ENCODE data around the gene SSMEM1.
"Not testable (repeated sequence)": the region's sequence is repeated elsewhere in the genome, so short reads cannot be mapped to it uniquely, and the experiment has no call there.

The SSMEM1 gene

GRCh38 chr7:130249626-130250025 lies 42.0 kb downstream of the SSMEM1 start:
- DNase-seq (ENCODE audit: low read depth in 2 of 2): not testable (repeated sequence)

DNA sequence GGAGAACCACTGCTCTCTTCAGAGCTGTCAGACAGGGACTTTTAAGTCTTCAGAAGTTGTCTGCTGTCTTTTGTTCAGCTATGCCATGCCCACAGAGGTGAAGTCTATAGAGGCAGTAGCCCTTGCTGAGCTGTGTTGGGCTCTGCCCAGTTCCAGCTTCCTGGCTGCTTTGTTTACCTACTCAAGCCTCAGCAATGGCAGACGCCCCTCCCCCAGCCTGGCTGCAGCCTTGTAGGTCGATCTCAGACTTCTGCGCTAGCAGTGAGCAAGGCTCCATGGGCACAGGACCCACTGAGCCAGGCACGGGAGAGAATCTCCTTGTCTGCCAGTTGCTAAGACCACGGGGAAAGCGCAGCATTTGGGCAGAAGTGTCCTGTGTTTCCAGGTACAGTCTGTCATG lies 46.9 kb downstream of the SSMEM1 start:
- DNase-seq (ENCODE audit: low read depth in 2 of 2): no peak

GRCh38 chr7:130256704-130257103 lies 49.0 kb downstream of the SSMEM1 start:
- DNase-seq (ENCODE audit: low read depth in 2 of 2): no peak

DNA sequence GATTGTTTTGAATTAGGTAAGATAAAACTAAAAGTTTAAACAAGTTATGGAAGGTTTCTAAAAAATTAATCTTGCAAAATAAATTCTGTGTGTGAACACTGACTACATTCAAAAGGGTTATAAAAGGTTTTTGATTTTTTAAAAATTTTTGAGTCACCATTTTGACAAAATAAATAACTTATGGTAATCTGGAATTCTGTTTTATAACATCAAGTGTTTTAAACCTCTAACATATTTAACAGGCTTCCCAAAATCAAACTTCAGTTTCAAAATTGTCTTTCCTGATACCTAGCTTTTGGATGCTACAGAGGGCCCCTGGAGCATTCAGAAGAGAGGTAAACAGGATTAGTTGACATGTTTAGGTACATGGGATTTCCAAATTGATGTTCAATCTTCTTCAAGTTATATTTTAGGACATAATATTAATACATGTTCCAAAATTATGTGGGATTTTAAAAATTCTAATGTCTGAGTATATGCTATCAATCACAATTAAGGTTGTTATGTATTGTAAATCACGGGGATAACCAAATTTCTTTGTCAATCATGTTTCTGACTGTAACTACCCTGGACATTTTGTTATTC lies 50.9 kb downstream of the SSMEM1 start:
- no peak for DNase-seq (ENCODE audit: low read depth in 2 of 2)

DNA sequence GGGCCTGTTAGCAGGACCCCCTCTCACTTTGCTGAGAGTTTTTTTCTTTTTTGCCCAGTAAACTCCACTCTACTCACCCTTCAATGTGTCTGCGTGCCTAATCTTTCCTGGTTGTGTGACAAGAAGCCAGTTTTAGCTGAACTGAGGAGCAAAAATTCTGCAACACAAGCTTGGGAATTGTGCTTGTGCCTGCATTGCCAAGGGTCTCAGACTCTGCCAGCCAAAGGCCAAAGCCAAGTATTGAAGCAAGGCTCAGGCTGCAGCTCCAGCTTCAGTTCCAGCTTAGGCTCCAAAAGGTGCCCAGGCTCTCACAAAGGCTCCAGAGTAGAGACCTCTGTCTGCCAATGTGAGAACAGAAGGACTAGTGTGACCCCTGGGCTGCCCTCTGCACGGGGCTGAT lies 54.8 kb downstream of the SSMEM1 start:
- DNase-seq (ENCODE audit: low read depth in 2 of 2): no peak

DNA sequence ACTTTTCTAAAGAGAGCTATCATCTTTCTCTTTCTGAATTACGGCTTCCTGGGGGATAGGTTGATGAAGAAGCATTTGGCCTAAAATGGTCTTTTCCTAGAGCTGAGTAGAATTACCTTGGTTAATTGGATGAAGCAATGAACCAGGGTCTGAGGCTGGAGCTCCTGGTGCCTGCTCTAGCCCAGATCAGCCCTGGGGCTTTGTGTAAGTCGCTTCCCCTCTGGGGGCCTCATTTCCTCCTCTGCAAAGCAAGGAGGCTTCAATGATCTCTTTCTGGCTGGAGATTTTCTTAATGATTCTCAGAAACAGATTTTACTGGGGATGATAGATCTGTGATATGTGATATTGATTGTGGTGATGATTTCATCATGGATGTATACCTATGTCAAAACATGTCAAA lies 55.5 kb downstream of the SSMEM1 start:
- DNase-seq (ENCODE audit: low read depth in 2 of 2): no peak

Data from activated CD4-positive, alpha-beta T cell treated with anti-CD3 and anti-CD28 coated beads for 24 hours (primary cell).